ENCODE results near the gene PIP5K1C. TPM values are rescaled to one million over a fixed set of nuclear protein-coding genes. Genes with fewer than 3 reads are reported as not detected.

The PIP5K1C gene
- total and polyA plus RNA-seq, 10 of the 15 experiments (the other 5 are each of a cell fraction or from before 2014, with no cell fraction given), result 0.39 to 19.6 (median 5.3) TPM

DNA sequence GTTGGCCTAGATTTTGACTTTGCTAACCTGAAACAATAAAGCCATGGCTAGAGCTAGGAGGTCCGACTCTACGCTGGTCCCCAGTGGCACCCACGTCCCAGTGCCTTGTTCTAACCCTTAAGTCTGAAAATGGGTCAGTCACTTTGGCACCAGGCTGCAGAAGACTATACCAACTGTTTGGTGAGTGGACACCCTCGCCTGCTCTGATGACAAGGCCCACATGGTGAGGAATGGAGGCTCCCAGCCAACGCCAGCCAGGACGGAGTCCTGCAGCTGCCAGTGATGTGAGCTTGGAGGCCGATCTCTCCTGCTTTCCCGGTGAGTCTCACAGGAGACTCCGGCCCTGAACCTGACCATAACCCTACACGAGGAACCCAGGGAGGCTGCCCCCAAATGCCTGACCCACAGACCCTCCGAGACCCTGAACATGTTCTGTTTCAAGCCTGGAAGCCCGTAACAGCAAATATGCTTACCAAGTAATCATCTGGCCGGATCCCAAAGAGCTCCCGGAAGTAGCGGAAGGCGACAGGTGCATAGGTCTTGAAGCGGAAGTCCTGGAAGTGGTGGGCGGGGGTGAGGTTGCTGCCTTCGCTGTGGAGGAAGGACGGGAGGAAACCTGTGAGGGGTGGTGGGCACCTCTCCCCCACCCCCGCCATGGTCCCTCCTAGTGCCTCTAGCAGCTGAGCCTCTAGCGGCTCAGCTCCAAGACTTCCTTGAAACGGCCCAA is 39.6 kb downstream of the PIP5K1C start:
- H3K27me3 ChIP-seq (replicated peaks in 1 of 2; ENCODE audit: control insufficient read depth in 2 of 2, insufficient read depth in 2 of 2, low read length in 1 of 2), result no peaks in the 10 kb centered on the region
- no peaks in the 10 kb centered on the region for H3K79me2 ChIP-seq (ENCODE audit: control insufficient read depth, insufficient read depth, low read length)
- no TSS peak for BruUV-seq (replicated peaks)
- H3K4me1 ChIP-seq (ENCODE audit: control insufficient read depth, insufficient read depth, low read length), result peaks cover 9% of the 10 kb centered on the region
- H2AFZ ChIP-seq (ENCODE audit: control insufficient read depth, low read depth, low read length), result no peak overlapping the region
- H3K9ac ChIP-seq (ENCODE audit: control insufficient read depth, insufficient read depth, low read length), result no peak overlapping the region
- ChIA-PET SMC1A (ENCODE audit: uncharacterized antibody, unreplicated experiment) (no interaction called here), CTCF (interaction anchor here (1.3 to 2.6 kb wide), 4 partner anchors 40 to 96 kb away, joined by 3 to 8 read pairs (median 6); partner anchors contain the start of gene PIP5K1C), POLR2A (no interaction called here), RAD21 (ENCODE audit: unreplicated experiment) (no interaction called here)
- H3K4me3 ChIP-seq, result no peak overlapping the region
- intact Hi-C loops (cut with micrococcal nuclease; ENCODE audit: unreplicated experiment), result no loop called here
- no peak for TF ChIP-seq POLR2A (IDR thresholded peaks at IDR 0.05; ENCODE audit: low read depth, low read length)
- no peak for TF ChIP-seq HDAC6 (IDR thresholded peaks at IDR 0.05; ENCODE audit: unreplicated experiment)
- no peak overlapping the region for H3K4me2 ChIP-seq (ENCODE audit: control insufficient read depth, insufficient read depth)
- in situ Hi-C loops (cut with MboI), result loop anchor here (5.0 to 10.0 kb wide), 2 partner anchors 42 to 544 kb away; partner anchors contain the start of gene PIP5K1C
- 94% methylated on average over 19 of the region's 23 CpGs for WGBS (ENCODE audit: insufficient coverage, insufficient replicate concordance, low lambda C conversion rate, missing lambda C conversion rate)
- no peaks in the 10 kb centered on the region for H4K20me1 ChIP-seq (ENCODE audit: control insufficient read depth, insufficient read depth)
- no peak for ATAC-seq
- no peak for DNase-seq (ENCODE audit: low read depth, low spot score)
- no peak overlapping the region for H3K27ac ChIP-seq (ENCODE audit: control insufficient read depth, insufficient read depth)
- no peak for FAIRE-seq
- H3K9me3 ChIP-seq (replicated peaks; ENCODE audit: control insufficient read depth, insufficient read depth, low read length), result no peaks in the 10 kb centered on the region; the same call in 2 of the 3 replicates
- H3K36me3 ChIP-seq (ENCODE audit: control insufficient read depth in 2 of 2, insufficient read depth in 2 of 2, low read length in 1 of 2), result peaks cover 3 to 6% of the 10 kb centered on the region in 2 experiments; a peak in 3 of 4 replicates

GRCh38 chr19:3659746-3660112 is 40.5 kb downstream of the PIP5K1C start:
- in situ Hi-C loops (cut with MboI), result loop anchor here (5.0 to 10.0 kb wide), 2 partner anchors 43 to 545 kb away; partner anchors contain the start of gene PIP5K1C
- BruUV-seq (replicated peaks), result no TSS peak
- SMC1A ChIA-PET (ENCODE audit: uncharacterized antibody, unreplicated experiment), result no interaction called here
- TF ChIP-seq, protein P1, sequence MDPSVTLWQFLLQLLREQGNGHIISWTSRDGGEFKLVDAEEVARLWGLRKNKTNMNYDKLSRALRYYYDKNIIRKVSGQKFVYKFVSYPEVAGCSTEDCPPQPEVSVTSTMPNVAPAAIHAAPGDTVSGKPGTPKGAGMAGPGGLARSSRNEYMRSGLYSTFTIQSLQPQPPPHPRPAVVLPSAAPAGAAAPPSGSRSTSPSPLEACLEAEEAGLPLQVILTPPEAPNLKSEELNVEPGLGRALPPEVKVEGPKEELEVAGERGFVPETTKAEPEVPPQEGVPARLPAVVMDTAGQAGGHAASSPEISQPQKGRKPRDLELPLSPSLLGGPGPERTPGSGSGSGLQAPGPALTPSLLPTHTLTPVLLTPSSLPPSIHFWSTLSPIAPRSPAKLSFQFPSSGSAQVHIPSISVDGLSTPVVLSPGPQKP (IDR thresholded peaks at IDR 0.05; ENCODE audit: low read depth, low read length), result no peak
- TF ChIP-seq, protein P2, sequence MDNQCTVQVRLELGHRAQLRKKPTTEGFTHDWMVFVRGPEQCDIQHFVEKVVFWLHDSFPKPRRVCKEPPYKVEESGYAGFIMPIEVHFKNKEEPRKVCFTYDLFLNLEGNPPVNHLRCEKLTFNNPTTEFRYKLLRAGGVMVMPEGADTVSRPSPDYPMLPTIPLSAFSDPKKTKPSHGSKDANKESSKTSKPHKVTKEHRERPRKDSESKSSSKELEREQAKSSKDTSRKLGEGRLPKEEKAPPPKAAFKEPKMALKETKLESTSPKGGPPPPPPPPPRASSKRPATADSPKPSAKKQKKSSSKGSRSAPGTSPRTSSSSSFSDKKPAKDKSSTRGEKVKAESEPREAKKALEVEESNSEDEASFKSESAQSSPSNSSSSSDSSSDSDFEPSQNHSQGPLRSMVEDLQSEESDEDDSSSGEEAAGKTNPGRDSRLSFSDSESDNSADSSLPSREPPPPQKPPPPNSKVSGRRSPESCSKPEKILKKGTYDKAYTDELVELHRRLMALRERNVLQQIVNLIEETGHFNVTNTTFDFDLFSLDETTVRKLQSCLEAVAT (IDR thresholded peaks at IDR 0.05), result no peak
- TF ChIP-seq YY1 (IDR thresholded peaks at IDR 0.05; ENCODE audit: low read depth, low read length) (no peak), USF2 (IDR thresholded peaks at IDR 0.05; ENCODE audit: borderline replicate concordance, low read depth, low read length) (no peak)
- TF ChIP-seq, protein P3, sequence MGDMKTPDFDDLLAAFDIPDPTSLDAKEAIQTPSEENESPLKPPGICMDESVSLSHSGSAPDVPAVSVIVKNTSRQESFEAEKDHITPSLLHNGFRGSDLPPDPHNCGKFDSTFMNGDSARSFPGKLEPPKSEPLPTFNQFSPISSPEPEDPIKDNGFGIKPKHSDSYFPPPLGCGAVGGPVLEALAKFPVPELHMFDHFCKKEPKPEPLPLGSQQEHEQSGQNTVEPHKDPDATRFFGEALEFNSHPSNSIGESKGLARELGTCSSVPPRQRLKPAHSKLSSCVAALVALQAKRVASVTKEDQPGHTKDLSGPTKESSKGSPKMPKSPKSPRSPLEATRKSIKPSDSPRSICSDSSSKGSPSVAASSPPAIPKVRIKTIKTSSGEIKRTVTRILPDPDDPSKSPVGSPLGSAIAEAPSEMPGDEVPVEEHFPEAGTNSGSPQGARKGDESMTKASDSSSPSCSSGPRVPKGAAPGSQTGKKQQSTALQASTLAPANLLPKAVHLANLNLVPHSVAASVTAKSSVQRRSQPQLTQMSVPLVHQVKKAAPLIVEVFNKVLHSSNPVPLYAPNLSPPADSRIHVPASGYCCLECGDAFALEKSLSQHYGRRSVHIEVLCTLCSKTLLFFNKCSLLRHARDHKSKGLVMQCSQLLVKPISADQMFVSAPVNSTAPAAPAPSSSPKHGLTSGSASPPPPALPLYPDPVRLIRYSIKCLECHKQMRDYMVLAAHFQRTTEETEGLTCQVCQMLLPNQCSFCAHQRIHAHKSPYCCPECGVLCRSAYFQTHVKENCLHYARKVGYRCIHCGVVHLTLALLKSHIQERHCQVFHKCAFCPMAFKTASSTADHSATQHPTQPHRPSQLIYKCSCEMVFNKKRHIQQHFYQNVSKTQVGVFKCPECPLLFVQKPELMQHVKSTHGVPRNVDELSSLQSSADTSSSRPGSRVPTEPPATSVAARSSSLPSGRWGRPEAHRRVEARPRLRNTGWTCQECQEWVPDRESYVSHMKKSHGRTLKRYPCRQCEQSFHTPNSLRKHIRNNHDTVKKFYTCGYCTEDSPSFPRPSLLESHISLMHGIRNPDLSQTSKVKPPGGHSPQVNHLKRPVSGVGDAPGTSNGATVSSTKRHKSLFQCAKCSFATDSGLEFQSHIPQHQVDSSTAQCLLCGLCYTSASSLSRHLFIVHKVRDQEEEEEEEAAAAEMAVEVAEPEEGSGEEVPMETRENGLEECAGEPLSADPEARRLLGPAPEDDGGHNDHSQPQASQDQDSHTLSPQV (IDR thresholded peaks at IDR 0.05), result no peak

More at GRCh38 chr19:3659746-3660112, 40.5 kb downstream of the PIP5K1C start:
- ChIA-PET CTCF (no interaction called here), RAD21 (ENCODE audit: unreplicated experiment) (no interaction called here), POLR2A (interaction anchor here (0.6 kb wide), 1 partner anchor 57 kb away, joined by 4 read pairs; no protein-coding TSS in a partner anchor)
- intact Hi-C loops (cut with micrococcal nuclease; ENCODE audit: unreplicated experiment), result no loop called here
- H3K27me3 ChIP-seq (replicated peaks in 1 of 2; ENCODE audit: control insufficient read depth in 2 of 2, insufficient read depth in 2 of 2, low read length in 1 of 2), result no peaks in the 10 kb centered on the region
- FAIRE-seq (no peak), DNase-seq (ENCODE audit: low read depth, low spot score) (no peak), ATAC-seq (no peak)
- no peak overlapping the region for H3K4me2 ChIP-seq (ENCODE audit: control insufficient read depth, insufficient read depth)
- no peaks in the 10 kb centered on the region for H4K20me1 ChIP-seq (ENCODE audit: control insufficient read depth, insufficient read depth)
- H3K9ac ChIP-seq (ENCODE audit: control insufficient read depth, insufficient read depth, low read length), result no peak overlapping the region
- H3K36me3 ChIP-seq (ENCODE audit: control insufficient read depth in 2 of 2, insufficient read depth in 2 of 2, low read length in 1 of 2), result peaks cover 3 to 6% of the 10 kb centered on the region in 2 experiments; a peak in 3 of 4 replicates
- peaks cover under 1% of the 10 kb centered on the region for H3K4me1 ChIP-seq (ENCODE audit: control insufficient read depth, insufficient read depth, low read length)
- WGBS (ENCODE audit: insufficient coverage, insufficient replicate concordance, low lambda C conversion rate, missing lambda C conversion rate), result 97% methylated on average over 22 of the region's 22 CpGs
- H2AFZ ChIP-seq (ENCODE audit: control insufficient read depth, low read depth, low read length), result no peak overlapping the region
- H3K27ac ChIP-seq (ENCODE audit: control insufficient read depth, insufficient read depth), result no peak overlapping the region
- no peak overlapping the region for H3K4me3 ChIP-seq
- no peaks in the 10 kb centered on the region for H3K79me2 ChIP-seq (ENCODE audit: control insufficient read depth, insufficient read depth, low read length)
- no peaks in the 10 kb centered on the region; the same call in 2 of the 3 replicates for H3K9me3 ChIP-seq (replicated peaks; ENCODE audit: control insufficient read depth, insufficient read depth, low read length)
